Activated T-helper 2 cell treated with anti-CD3 and anti-CD28 coated beads, Interferon-gamma antibody, Interleukin-2, Interleukin-4, amounts not matched to agents 10 μg/mL and 5 μg/mL and 100 μg/mL, durations not matched to agents 14 hours and 24 hours and 36 hours (primary cell): ENCODE measurements around the gene EXOSC10. TPM values are rescaled to one million over a fixed set of nuclear protein-coding genes. Genes with fewer than 3 reads are reported as not detected.
"Not testable (repeated sequence)": the region's sequence is repeated elsewhere in the genome, so short reads cannot be mapped to it uniquely, and the experiment has no call there.

Experiments used
- DNase-seq: peaks from one replicate; pipeline ENCODE4 v3.0.0; 2021; ENCODE audit warnings: low spot score
- H3K27ac Mint-ChIP-seq: one replicate; pipeline ENCODE4 v1.8.0; 2021; ENCODE audit warnings: mixed read lengths
- H3K27me3 Mint-ChIP-seq: one replicate; pipeline ENCODE4 v1.8.0; 2021; ENCODE audit warnings: low read depth, mixed read lengths
- H3K36me3 Mint-ChIP-seq: one replicate; pipeline ENCODE4 v1.8.0; 2021; ENCODE audit warnings: low read depth, mixed read lengths
- H3K4me1 Mint-ChIP-seq: one replicate; pipeline ENCODE4 v1.8.0; 2021; ENCODE audit warnings: low read depth, mixed read lengths
- H3K4me3 Mint-ChIP-seq: one replicate; pipeline ENCODE4 v1.8.0; 2021; ENCODE audit warnings: low read depth, mild to moderate bottlenecking, moderate library complexity, mixed read lengths
- H3K9me3 Mint-ChIP-seq: one replicate; pipeline ENCODE4 v1.8.0; 2021; ENCODE audit warnings: mixed read lengths
- intact Hi-C: fragments of 100-400 bp; cut with micrococcal nuclease; formaldehyde crosslinking; loops from one replicate; pipeline ENCODE4 v1.15.1; 2023
- total RNA-seq: library from RNA; stranded (reverse); gene quantifications from 2 replicates; pipeline ENCODE4 v1.2.3, GENCODE V29; 2022

Gene EXOSC10
- total RNA-seq, 1 donor from 2014 or later, result 102 TPM

DNA sequence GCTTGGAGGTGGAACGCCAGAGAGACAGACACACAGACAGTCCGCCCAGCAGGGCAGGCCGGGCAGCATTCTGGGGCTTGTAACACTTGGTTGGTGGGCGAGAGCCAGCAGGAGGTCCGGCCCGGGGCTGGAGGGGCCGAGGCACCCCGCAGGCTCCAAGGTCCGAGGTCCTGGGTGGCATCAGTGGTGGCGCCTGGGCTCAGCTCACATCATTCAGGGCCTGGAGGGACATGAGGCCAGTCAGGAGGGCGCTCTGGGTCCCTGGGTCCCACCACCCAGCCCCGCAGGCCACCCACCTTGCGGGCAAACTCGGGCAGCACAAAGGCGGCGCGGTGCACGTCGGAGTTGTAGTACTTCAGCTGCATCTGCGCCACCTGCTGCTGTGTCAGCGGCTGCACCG is 45.0 kb downstream of the EXOSC10 start:
- intact Hi-C loops, result no loop called here
- H3K4me1 Mint-ChIP-seq, result peaks cover 3% of the 10 kb centered on the region
- no peak overlapping the region for H3K4me3 Mint-ChIP-seq
- H3K9me3 Mint-ChIP-seq, result no peaks in the 10 kb centered on the region
- no peak for DNase-seq
- no peak overlapping the region for H3K27ac Mint-ChIP-seq
- no peaks in the 10 kb centered on the region for H3K27me3 Mint-ChIP-seq
- peaks cover 39% of the 10 kb centered on the region for H3K36me3 Mint-ChIP-seq

DNA sequence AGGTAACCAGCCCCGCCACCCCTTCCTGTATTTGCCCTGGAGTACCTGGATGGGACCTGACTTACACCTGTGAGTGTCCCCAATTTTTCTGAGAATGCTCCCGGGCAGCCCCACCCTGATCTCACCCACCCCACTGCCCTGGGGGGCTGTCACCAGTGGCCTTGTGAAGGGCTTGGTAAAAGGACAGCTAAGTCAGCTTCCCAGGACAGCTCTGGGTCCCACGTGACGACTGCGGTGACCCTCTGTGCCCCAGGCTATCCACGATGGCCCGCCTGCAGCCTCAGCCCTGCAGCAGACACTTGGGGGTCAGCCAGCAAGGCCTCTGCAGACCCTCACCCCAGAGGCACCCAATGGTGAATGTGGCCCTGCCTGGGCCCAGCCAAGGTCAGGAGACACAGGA is 45.5 kb downstream of the EXOSC10 start:
- Mint-ChIP-seq H3K9me3 (no peaks in the 10 kb centered on the region), H3K36me3 (peaks cover 38% of the 10 kb centered on the region), H3K27me3 (no peaks in the 10 kb centered on the region), H3K27ac (no peak overlapping the region), H3K4me1 (peaks cover 3% of the 10 kb centered on the region), H3K4me3 (no peak overlapping the region)
- no peak for DNase-seq
- intact Hi-C loops, result no loop called here

DNA sequence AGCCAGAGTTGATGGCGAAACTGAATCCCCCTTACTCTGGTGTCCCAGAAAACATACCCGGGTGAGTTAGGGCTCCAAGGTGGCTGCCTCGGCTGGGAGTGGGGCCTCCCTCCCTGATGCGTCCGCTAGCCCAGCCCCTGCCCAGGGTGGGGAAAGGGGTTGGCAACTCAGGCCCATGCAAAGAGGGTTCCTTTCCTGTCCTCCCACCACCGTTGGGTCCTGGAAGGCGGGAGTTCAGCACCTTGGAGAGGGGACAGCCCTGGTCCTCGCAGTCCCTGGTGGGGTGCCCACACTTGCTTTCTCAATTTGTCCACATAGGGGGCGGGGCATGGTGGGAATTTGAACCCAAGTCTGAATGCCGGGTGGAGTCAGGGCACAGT is 45.9 kb downstream of the EXOSC10 start:
- Mint-ChIP-seq H3K9me3 (no peaks in the 10 kb centered on the region), H3K4me3 (no peak overlapping the region), H3K36me3 (peaks cover 34% of the 10 kb centered on the region), H3K4me1 (peaks cover 3% of the 10 kb centered on the region), H3K27me3 (no peaks in the 10 kb centered on the region), H3K27ac (no peak overlapping the region)
- intact Hi-C loops, result no loop called here
- no peak for DNase-seq

DNA sequence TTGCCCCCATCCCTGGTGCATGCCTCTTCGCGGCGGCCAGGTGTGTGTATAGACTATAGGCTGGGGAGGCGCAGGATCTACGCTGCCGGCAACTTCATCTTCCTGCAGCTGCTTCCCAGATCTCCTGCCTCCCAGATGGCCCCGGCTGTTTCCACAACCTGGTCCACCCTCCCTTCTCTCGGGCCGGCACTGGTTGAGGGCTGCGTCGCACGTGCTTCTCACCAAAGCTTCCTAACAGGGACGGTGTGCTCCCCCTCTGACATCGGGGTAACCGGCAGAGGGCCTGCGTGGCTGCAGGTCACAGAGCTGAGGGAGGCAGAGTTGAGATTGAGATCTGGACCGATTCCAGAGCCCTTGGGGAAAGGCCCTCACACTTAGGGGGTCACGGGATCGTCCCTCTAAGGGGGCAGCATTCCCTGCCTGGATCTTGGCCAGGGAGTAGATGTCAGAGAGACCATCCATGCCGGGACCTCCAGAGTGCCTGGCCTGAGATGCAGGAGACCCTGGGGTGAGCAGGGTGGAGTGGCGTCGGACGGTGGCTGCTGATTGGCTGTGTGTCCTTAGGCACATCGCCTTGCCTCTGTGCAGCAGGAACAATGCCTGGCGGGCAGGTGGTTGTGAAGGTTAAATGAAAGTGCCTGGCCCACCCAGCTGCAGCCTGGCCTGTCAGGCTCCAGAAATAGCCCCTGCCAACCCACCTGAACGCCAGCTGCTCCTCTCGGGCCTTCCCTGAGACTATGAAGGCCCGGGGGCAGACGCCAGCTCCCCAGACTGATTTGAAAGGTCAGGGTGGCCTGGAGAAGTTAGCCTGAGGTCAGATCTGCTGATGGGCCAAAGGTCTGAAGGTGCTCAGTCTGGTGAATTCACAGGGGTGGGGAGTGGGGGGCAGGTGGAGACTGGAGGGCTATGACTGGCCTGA is 46.6 kb downstream of the EXOSC10 start:
- H3K4me1 Mint-ChIP-seq, result no peaks in the 10 kb centered on the region
- H3K27me3 Mint-ChIP-seq, result no peaks in the 10 kb centered on the region
- peaks cover 27% of the 10 kb centered on the region for H3K36me3 Mint-ChIP-seq
- DNase-seq, result no peak
- H3K27ac Mint-ChIP-seq, result no peak overlapping the region
- no peak overlapping the region for H3K4me3 Mint-ChIP-seq
- intact Hi-C loops, result no loop called here
- no peaks in the 10 kb centered on the region for H3K9me3 Mint-ChIP-seq

DNA sequence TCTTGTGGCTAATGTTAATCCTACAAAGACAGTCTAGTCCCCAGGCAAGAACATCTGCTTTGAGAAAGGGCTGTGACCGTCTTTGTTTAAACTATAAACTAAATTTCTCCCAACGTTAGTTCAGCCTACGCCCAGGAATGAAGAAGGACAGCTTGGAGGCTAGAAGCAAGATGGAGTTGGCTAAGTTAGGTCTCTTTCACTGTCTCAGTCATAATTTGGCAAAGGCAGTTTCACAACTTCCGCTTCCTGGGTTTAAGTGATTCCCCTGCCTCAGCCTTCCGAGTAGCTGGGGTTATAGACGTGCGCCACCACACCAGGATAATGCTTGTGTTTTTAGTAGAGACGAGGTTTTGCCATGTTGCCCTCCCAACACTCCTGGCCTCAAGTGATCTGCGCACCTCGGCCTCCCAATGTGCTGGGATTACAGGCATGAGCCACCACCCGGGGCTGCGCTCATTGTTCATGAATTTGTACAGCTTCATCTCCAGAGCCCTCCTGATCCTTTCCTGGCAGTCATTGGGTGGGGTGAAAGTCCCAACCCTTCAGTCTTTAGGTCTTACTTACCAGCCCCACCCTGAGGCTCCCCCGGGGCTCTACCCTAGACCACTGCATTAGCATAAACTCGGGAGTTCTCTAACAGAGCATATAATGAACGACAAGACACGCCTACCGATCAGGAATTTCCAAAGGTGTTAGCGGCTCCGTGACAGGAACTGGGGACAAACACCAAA is 47.7 kb downstream of the EXOSC10 start:
- DNase-seq, result no peak
- H3K27ac Mint-ChIP-seq, result no peak overlapping the region
- H3K9me3 Mint-ChIP-seq, result no peaks in the 10 kb centered on the region
- H3K36me3 Mint-ChIP-seq, result peaks cover 17% of the 10 kb centered on the region
- no peaks in the 10 kb centered on the region for H3K27me3 Mint-ChIP-seq
- no peak overlapping the region for H3K4me3 Mint-ChIP-seq
- intact Hi-C loops, result no loop called here
- no peaks in the 10 kb centered on the region for H3K4me1 Mint-ChIP-seq

DNA sequence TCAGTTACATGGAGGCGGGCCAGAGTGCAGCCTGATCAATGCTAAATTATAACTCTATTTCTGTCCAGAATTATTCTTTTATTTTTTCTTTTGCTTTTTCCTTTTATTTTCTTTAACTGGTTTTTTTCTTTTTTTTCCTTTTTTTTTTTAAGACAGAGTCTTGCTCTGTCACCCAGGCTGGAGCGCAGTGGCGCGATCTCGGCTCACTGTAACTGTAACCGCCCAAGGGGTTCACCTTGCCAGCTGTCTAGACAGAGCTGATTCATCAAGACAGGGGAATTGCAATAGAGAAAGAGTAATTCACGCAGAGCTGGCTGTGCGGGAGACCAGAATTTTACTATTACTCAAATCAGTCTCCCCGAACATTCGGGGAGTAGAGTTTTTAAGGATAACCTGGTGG is 48.5 kb downstream of the EXOSC10 start:
- intact Hi-C loops, H3K4me3 Mint-ChIP-seq, H3K4me1 Mint-ChIP-seq, H3K9me3 Mint-ChIP-seq, H3K36me3 Mint-ChIP-seq, H3K27me3 Mint-ChIP-seq, DNase-seq, H3K27ac Mint-ChIP-seq: not testable (repeated sequence)

DNA sequence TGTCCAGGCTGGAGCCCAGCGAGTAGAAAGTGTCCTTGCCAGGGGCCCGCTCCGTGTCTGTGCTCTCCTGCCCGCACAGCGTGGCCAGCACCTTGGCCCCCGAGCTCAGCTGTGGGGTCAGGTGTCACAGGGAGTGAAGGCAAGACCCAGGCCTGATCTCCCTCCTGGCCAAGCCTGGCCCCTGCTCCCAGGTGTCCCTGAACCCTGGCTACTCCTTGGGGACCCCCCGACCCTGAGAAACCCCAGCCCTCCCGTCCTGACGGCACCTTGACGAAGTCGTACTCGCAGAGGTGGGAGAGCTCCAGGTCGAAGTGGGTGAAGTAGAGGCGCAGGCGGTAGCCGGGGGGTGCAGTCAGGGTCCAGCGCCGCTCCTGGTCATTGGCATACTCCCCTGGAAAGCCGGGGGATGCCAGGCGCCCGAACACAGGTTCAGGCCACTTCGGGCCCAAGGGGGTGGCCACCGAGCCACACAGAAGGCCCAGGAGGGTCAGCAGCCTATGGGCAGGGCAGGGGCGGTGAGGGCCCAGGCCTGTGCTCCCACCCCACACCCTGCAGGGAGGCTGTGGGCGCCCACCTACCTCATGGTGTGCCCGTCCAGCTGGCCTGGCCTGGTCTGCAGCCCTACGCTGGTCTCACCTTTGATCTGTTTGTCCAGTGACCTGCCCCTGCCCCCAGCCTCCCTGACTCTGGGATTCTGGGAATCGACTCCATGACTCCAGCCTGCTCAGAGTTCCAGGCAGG is 52.9 kb downstream of the EXOSC10 start, which contains the start of gene MASP2:
MASP2 (minus strand) TSS at position 615 of the 741 bp plus-strand sequence; CDS start at position 583, 32 bp downstream.
- intact Hi-C loops, result no loop called here
- no peaks in the 10 kb centered on the region for H3K9me3 Mint-ChIP-seq
- H3K27me3 Mint-ChIP-seq, result no peaks in the 10 kb centered on the region
- H3K27ac Mint-ChIP-seq, result no peak within 1 kb of the TSS
- no peak within 1 kb of the TSS for H3K4me3 Mint-ChIP-seq
- no peaks in the 10 kb centered on the region for H3K4me1 Mint-ChIP-seq
- H3K36me3 Mint-ChIP-seq, result no peaks in the 10 kb centered on the region
- no peak for DNase-seq

DNA sequence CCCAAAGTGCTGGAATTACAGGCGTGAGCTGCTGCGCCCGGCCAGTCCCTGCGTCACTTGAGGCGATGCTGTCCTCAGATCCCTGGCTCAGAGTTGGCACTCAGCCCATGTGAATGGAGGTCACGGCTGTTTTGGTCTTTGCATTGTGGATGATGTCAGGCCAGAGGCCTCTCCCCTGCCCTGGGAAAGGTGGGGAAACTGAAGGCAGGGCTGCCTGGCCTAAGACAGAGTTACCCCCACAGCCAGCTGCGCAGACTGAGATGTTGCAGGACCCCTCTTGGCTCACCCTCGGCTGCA is 53.5 kb downstream of the EXOSC10 start:
- Mint-ChIP-seq H3K27ac (no peak overlapping the region), H3K36me3 (no peaks in the 10 kb centered on the region), H3K27me3 (no peaks in the 10 kb centered on the region), H3K4me3 (no peak overlapping the region), H3K9me3 (no peaks in the 10 kb centered on the region), H3K4me1 (no peaks in the 10 kb centered on the region)
- no peak for DNase-seq
- intact Hi-C loops, result no loop called here

DNA sequence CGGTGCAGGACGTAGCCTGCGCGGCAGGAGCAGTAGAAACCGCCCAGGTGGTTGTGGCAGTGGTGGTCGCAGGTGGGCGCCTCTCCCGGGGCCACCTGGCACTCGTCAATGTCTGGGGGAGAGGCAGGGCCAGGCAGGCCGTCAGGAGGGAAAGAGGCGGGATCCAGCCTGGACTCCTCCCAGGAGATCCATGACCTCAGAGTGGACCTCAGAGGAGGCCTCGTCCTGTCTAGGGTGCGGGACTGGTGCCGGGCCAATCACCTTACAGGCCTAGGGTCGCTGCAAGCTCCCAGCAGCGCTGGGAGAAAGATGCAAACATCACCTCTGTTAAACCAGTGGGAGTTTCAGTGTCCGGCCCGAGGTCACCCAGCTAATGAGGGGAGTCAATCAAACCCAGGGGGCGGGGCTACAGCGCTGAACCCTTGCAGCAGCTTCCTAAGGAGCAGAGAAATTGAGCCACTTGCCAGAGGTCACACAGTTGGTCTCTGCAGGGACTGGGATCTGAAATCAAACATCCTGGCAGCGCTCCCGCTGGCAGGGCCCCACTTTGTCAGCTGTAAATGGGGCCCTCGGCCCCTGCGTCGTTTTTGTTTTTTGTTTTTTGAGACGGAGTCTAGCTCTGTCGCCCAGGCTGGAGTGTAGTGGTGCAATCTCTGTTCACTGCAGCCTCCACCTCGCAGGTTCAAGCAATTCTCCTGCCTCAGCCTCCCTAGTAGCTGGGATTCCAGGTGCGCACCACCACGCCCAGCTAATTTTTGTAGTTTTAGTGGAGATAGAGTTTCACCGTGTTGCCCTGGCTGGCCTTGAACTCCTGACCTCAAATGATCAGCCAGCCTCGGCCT is 54.0 kb downstream of the EXOSC10 start:
- intact Hi-C loops, result no loop called here
- Mint-ChIP-seq H3K9me3 (no peaks in the 10 kb centered on the region), H3K36me3 (no peaks in the 10 kb centered on the region), H3K27ac (no peak overlapping the region), H3K27me3 (no peaks in the 10 kb centered on the region), H3K4me1 (no peaks in the 10 kb centered on the region), H3K4me3 (no peak overlapping the region)
- no peak for DNase-seq

DNA sequence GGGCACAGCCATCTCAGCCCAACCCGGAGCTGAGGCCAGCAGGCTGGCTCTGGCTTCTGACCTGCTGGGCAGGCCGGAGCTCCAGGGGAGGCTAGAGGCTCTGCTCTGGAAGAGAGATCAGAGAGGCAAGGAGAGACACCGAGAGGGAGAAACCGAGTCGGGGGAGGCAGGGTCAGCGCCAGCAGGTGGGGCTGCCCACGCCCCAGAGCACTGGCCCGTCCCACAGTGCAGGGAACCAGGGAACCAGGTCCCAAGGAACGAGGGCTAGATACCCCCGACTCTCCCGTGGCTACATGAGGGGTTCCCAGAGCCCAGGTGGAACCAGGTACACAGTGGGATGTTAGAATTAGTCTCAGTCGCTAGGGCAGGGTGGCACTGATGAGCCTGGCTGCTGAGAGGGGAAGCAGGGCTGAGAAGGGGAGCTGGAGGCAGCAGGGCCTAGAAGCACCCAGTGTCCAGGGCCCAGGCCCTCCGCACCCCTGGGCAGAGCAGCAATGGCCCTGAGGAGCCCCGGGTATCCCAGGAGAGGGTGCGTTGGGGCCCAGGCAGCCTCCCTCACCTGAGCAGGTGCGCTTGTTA is 54.7 kb downstream of the EXOSC10 start:
- Mint-ChIP-seq H3K4me3 (no peak overlapping the region), H3K27me3 (no peaks in the 10 kb centered on the region), H3K36me3 (no peaks in the 10 kb centered on the region), H3K4me1 (no peaks in the 10 kb centered on the region), H3K27ac (no peak overlapping the region), H3K9me3 (no peaks in the 10 kb centered on the region)
- DNase-seq, result no peak
- intact Hi-C loops, result no loop called here

DNA sequence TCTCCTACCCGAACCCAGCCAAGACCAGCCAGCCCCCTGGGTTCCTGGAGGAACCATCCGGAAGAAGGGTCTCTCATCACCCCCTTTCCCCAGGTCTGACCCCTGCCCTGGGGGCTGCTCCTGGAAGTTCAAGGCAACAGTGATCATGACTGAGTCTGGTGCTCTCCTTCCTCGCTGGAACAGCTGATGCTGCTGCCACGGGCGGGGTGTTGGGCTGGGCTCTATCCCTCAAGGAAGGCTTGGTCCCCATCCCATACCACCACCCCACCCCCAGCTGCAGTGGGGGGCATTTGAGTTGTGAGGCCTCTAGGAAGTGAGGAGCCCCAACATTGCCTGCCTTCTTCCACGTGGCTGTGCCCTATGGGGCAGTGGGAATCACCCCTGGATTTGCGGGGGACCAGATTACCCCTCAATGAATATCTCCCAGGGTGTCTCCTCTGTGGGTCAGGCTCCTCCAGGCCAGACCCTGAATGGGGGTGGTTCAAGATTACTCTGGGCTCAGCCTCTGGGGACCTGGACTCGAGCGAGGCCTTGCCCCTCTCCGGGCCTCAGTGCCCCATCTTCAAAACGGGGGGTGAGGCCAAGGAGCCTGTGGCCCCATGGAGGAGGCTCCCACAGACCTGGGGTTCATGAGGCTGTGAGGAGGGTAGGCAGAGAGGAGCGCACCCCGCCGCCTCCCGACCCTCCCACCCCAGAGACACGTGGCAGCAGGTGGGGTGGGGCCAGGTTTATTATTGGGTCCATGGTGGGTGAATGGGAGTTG is 55.4 kb downstream of the EXOSC10 start:
- H3K36me3 Mint-ChIP-seq, result no peaks in the 10 kb centered on the region
- no peak overlapping the region for H3K4me3 Mint-ChIP-seq
- no peak for DNase-seq
- H3K4me1 Mint-ChIP-seq, result no peaks in the 10 kb centered on the region
- no peaks in the 10 kb centered on the region for H3K27me3 Mint-ChIP-seq
- intact Hi-C loops, result no loop called here
- H3K27ac Mint-ChIP-seq, result no peak overlapping the region
- H3K9me3 Mint-ChIP-seq, result no peaks in the 10 kb centered on the region
